HepG2 (cell line): ENCODE data around the gene GREM1. TPM values are rescaled to one million over a fixed set of nuclear protein-coding genes. Genes with fewer than 3 reads are reported as not detected.

Experiments used
- EP300 ChIP-seq, 3 experiments: sonication (generic) in 1 of 3; formaldehyde crosslinking in 1 of 3; IDR thresholded peaks; 2 replicates each; pipeline versions ENCODE4 v1.5.1 to v1.6.1; 2011 to 2020; ENCODE audit warnings: low read depth in 2 of 3, low read length in 2 of 3, borderline replicate concordance in 1 of 3, improper control_type of control experiment in 1 of 3, mild to moderate bottlenecking in 1 of 3, missing genetic modification reagents in 1 of 3, moderate library complexity in 1 of 3
- FOSL1 ChIP-seq: sonication (generic); formaldehyde crosslinking; IDR thresholded peaks from 2 replicates; pipeline ENCODE4 v1.9.0; 2021; ENCODE audit warnings: missing genetic modification reagents, borderline replicate concordance
- FOXK1 ChIP-seq: sonication (generic); formaldehyde crosslinking; IDR thresholded peaks from 2 replicates; pipeline ENCODE4 v1.4.0; 2020; ENCODE audit warnings: low read depth, missing genetic modification reagents, borderline replicate concordance
- GATAD2A ChIP-seq: IDR thresholded peaks from 2 replicates; pipeline ENCODE4 v1.6.1; 2016
- HCFC1 ChIP-seq: fragments of 150-350 bp; IDR thresholded peaks from 2 replicates; pipeline ENCODE4 v1.6.1; 2014; ENCODE audit warnings: low read depth, low read length
- ISX ChIP-seq: sonication (generic); formaldehyde crosslinking; conservative IDR thresholded peaks from 2 replicates; pipeline ENCODE4 v1.5.0; 2020; ENCODE audit warnings: missing genetic modification reagents
- KDM5A ChIP-seq: fragments of 200-600 bp; sonication (generic); IDR thresholded peaks from 2 replicates; pipeline ENCODE4 v1.7.0; 2018; ENCODE audit warnings: antibody characterized with exemption, mild to moderate bottlenecking, low read length, borderline replicate concordance
- MAZ ChIP-seq, 2 experiments: sonication (generic) in 1 of 2; formaldehyde crosslinking in 1 of 2; IDR thresholded peaks; 2 replicates each; pipeline versions ENCODE4 v1.5.0 to v1.6.1; 2012 to 2020; ENCODE audit warnings: low read depth in 2 of 2, mild to moderate bottlenecking in 2 of 2, borderline replicate concordance in 1 of 2, improper control_type of control experiment in 1 of 2, low read length in 1 of 2, missing genetic modification reagents in 1 of 2, moderate library complexity in 1 of 2
- MED1 ChIP-seq: sonication (generic); formaldehyde crosslinking; IDR thresholded peaks from 2 replicates; pipeline ENCODE4 v1.4.0; 2020; ENCODE audit warnings: missing genetic modification reagents
- NBN ChIP-seq: fragments of 450-650 bp; conservative IDR thresholded peaks from 2 replicates; pipeline ENCODE4 v1.6.1; 2017
- NKX3-1 ChIP-seq: sonication (generic); formaldehyde crosslinking; IDR thresholded peaks from 2 replicates; pipeline ENCODE4 v1.5.0; 2020; ENCODE audit warnings: missing genetic modification reagents
- SAP130 ChIP-seq: IDR thresholded peaks from 2 replicates; pipeline ENCODE4 v1.6.1; 2016; ENCODE audit warnings: low read depth
- ZBTB38 ChIP-seq: sonication (generic); formaldehyde crosslinking; IDR thresholded peaks from 2 replicates; pipeline ENCODE4 v1.5.1; 2020; ENCODE audit warnings: mild to moderate bottlenecking, missing genetic modification reagents
- ZNF282 ChIP-seq: fragments of 450-650 bp; IDR thresholded peaks from 2 replicates; pipeline ENCODE4 v1.6.1; 2018; ENCODE audit not compliant: partially characterized antibody
- polyA plus RNA-seq, 8 experiments: library from polyadenylated mRNA; depleted of rRNA in 3 of 8; stranded (reverse) in 7 of 8; unstranded in 1 of 8; fragments of >200 nt; fragmentation: Illumina TruSeq in 4 of 8; extraction: Trizol in 4 of 8; gene quantifications; 2 replicates each; pipeline versions ENCODE4 v1.2.1 to v1.2.3, GENCODE V29; 2011 to 2016; ENCODE audit warnings: low read depth in 4 of 8, missing spikeins in 1 of 8, mixed read lengths in 1 of 8; ENCODE audit not compliant: insufficient read depth in 1 of 8
- total RNA-seq, 5 experiments: library from RNA; depleted of rRNA; stranded (reverse); fragments of >200 nt; fragmentation: Illumina TruSeq; extraction: Trizol; gene quantifications; 2 replicates each; pipeline ENCODE4 v1.2.3, GENCODE V29; 2016; ENCODE audit warnings: low read depth in 1 of 5
- TF ChIP-seq, protein P1 (sequence below): sonication (generic); formaldehyde crosslinking; IDR thresholded peaks from 2 replicates; pipeline ENCODE4 v1.8.1; 2023; ENCODE audit warnings: mild to moderate bottlenecking, moderate library complexity, missing genetic modification reagents
- TF ChIP-seq, protein P2 (sequence below): sonication (generic); formaldehyde crosslinking; IDR thresholded peaks from 2 replicates; pipeline ENCODE4 v1.4.0; 2020; ENCODE audit warnings: missing genetic modification reagents
- TF ChIP-seq, protein P3 (sequence below): sonication (generic); formaldehyde crosslinking; IDR thresholded peaks from 2 replicates; pipeline ENCODE4 v1.4.0; 2020; ENCODE audit warnings: missing genetic modification reagents, borderline replicate concordance
- TF ChIP-seq, protein P4 (sequence below): sonication (generic); formaldehyde crosslinking; IDR thresholded peaks from 2 replicates; pipeline ENCODE4 v1.4.0; 2020; ENCODE audit warnings: missing genetic modification reagents
- TF ChIP-seq, protein P5 (sequence below): conservative IDR thresholded peaks from 2 replicates; pipeline ENCODE4 v1.6.1; 2018; ENCODE audit warnings: missing genetic modification reagents

Gene GREM1
- total and polyA plus RNA-seq, 2 of the 13 experiments (the other 11 are each of a cell fraction or from before 2014, with no cell fraction given): 0.02 to 0.08 TPM

DNA sequence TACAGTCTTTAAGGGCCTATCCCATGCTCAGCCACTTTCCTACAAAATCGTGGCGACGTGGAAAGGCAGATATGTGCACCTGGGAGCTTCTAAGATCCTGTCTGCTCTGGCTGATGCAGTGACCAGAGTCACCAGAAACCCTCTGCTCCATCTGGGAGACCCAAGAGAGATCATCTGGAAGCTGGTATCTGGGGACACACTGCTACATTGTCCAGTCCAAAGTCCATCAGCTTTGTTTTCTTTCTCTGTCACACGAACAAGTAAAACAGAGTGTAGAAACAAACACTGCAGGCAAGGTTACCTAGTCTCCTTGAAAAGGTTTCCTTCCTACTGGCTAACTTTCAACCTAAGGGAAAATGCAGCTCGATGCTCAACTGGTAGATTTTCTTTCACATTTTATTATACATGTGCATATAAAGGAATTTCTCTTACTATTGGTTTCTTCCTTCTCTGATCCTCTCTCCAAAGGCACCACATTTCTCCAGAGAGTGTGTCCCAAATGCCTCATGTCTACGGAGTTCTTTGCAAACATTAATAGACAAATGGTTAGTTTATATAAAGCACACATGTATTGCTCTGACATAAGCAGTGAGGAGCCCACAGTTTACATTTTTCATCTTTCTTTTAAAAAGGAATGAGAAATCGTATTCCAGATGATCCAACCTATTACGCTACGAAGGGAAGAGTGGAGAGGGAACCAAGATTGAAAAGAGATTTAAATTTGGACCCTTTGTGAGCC lies 8.3 kb upstream of the GREM1 start (continued):
- TF ChIP-seq, protein P1, sequence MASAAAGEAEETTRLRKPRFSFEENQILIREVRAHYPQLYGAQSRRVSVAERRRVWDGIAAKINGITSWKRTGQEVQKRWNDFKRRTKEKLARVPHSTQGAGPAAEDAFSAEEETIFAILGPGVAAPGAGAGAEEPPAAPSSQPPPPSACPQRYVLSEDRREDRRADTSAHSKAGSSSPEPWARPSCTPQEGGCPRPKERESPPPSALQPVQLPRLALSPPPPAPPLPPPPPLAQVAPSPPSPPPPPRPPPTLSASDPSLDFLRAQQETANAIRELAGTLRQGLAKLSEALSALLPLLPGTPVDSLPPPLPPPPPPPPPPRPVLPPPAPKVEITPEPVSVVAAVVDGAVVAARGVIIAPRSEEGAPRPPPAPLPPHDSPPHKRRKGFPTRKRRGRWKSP: no peak
- no peak for TF ChIP-seq ZBTB38 (CRISPR knock-in tag)
- TF ChIP-seq SAP130 (CRISPR knock-in tag): peak; percentile 29; the same call in 1 of the 2 replicates
- TF ChIP-seq MAZ (IDR thresholded peaks at IDR 0.05; ENCODE audit: borderline replicate concordance, low read depth, low read length): no peak
- no peak for TF ChIP-seq MAZ (CRISPR knock-in tag; IDR thresholded peaks at IDR 0.05; ENCODE audit: low read depth)
- TF ChIP-seq KDM5A: no peak
- peak; percentile 61; the same call in 1 of the 2 replicates for TF ChIP-seq FOXK1
- peak; percentile 81 for TF ChIP-seq GATAD2A
- TF ChIP-seq EP300 (IDR thresholded peaks at IDR 0.05; ENCODE audit: low read depth in 2 of 2, low read length in 2 of 2): peak in 1 of 2 experiments; percentile 47; a peak in 1 of 4 replicates
- no peak for TF ChIP-seq EP300 (CRISPR knock-in tag; IDR thresholded peaks at IDR 0.05; ENCODE audit: borderline replicate concordance)
- TF ChIP-seq NKX3-1 (CRISPR knock-in tag): no peak
- no peak for TF ChIP-seq FOSL1 (CRISPR knock-in tag)
- no peak for TF ChIP-seq ISX
- TF ChIP-seq, protein P2, sequence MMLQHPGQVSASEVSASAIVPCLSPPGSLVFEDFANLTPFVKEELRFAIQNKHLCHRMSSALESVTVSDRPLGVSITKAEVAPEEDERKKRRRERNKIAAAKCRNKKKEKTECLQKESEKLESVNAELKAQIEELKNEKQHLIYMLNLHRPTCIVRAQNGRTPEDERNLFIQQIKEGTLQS (CRISPR knock-in tag): no peak
- TF ChIP-seq, protein P3, sequence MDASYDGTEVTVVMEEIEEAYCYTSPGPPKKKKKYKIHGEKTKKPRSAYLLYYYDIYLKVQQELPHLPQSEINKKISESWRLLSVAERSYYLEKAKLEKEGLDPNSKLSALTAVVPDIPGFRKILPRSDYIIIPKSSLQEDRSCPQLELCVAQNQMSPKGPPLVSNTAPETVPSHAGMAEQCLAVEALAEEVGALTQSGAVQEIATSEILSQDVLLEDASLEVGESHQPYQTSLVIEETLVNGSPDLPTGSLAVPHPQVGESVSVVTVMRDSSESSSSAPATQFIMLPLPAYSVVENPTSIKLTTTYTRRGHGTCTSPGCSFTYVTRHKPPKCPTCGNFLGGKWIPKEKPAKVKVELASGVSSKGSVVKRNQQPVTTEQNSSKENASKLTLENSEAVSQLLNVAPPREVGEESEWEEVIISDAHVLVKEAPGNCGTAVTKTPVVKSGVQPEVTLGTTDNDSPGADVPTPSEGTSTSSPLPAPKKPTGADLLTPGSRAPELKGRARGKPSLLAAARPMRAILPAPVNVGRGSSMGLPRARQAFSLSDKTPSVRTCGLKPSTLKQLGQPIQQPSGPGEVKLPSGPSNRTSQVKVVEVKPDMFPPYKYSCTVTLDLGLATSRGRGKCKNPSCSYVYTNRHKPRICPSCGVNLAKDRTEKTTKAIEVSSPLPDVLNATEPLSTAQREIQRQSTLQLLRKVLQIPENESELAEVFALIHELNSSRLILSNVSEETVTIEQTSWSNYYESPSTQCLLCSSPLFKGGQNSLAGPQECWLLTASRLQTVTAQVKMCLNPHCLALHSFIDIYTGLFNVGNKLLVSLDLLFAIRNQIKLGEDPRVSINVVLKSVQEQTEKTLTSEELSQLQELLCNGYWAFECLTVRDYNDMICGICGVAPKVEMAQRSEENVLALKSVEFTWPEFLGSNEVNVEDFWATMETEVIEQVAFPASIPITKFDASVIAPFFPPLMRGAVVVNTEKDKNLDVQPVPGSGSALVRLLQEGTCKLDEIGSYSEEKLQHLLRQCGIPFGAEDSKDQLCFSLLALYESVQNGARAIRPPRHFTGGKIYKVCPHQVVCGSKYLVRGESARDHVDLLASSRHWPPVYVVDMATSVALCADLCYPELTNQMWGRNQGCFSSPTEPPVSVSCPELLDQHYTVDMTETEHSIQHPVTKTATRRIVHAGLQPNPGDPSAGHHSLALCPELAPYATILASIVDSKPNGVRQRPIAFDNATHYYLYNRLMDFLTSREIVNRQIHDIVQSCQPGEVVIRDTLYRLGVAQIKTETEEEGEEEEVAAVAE: peak; percentile 29; the same call in 1 of the 2 replicates
- no peak for TF ChIP-seq NBN
- TF ChIP-seq MED1 (CRISPR knock-in tag): 0 out of 2 replicates have a peak, but pooled peaks have one; percentile 39
- TF ChIP-seq, protein P4, sequence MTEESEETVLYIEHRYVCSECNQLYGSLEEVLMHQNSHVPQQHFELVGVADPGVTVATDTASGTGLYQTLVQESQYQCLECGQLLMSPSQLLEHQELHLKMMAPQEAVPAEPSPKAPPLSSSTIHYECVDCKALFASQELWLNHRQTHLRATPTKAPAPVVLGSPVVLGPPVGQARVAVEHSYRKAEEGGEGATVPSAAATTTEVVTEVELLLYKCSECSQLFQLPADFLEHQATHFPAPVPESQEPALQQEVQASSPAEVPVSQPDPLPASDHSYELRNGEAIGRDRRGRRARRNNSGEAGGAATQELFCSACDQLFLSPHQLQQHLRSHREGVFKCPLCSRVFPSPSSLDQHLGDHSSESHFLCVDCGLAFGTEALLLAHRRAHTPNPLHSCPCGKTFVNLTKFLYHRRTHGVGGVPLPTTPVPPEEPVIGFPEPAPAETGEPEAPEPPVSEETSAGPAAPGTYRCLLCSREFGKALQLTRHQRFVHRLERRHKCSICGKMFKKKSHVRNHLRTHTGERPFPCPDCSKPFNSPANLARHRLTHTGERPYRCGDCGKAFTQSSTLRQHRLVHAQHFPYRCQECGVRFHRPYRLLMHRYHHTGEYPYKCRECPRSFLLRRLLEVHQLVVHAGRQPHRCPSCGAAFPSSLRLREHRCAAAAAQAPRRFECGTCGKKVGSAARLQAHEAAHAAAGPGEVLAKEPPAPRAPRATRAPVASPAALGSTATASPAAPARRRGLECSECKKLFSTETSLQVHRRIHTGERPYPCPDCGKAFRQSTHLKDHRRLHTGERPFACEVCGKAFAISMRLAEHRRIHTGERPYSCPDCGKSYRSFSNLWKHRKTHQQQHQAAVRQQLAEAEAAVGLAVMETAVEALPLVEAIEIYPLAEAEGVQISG (CRISPR knock-in tag): no peak
- TF ChIP-seq, protein P5, sequence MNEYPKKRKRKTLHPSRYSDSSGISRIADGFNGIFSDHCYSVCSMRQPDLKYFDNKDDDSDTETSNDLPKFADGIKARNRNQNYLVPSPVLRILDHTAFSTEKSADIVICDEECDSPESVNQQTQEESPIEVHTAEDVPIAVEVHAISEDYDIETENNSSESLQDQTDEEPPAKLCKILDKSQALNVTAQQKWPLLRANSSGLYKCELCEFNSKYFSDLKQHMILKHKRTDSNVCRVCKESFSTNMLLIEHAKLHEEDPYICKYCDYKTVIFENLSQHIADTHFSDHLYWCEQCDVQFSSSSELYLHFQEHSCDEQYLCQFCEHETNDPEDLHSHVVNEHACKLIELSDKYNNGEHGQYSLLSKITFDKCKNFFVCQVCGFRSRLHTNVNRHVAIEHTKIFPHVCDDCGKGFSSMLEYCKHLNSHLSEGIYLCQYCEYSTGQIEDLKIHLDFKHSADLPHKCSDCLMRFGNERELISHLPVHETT (CRISPR knock-in tag): no peak
- TF ChIP-seq ZNF282: no peak
- no peak for TF ChIP-seq HCFC1
